HG02870 (cell line): ENCODE data around the gene LIMD2.
A peak's percentile ranks its signal among the peaks of the same experiment; 100 is the strongest.

Experiments used
- ATAC-seq: cut with Tn5 transposase; IDR thresholded peaks from one replicate; pipeline ENCODE4 v1.9.1; 2021; ENCODE audit warnings: mild to moderate bottlenecking, moderate library complexity; ENCODE audit not compliant: unreplicated experiment

Gene LIMD2

DNA sequence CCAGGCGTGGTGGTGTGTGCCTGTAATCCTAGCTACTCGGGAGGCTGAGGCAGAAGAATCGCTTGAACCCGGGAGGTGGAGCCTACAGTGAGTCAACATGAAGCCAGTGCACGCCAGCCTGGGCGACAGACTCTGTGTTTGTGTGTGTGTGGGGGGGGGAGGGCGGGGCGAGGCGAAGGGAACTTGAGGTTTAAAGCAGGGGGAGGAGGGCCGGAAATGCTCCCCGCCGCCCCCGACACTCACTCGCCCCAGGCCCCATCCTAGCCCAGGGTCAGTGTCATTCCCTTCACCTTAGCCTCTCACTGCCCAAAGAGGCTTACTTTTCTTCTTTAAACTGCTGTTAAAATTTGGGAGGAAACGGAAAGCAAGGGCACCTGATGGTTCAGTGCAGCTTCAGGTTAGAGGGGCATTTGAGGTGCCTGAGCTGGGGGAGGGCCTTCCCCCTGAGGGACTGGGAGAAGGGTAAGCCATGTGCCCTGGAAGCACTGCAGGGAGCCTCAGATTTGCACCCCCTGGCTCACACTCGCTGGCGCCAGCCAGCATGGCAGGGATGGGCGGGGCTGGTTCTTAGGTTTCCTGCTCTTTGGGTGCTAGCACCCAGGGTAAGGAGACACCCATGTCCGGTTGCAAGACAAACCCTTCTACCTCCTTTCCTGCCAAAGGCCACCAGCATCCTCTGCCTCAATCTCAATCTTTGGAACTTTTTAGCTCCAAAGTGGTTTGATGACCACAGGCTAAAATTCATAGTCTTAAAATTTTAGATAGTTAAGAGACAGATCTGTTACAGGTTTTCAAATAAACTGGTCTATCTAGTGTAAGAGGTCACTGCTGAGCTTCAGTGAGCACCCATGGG is 2.2 kb upstream of the LIMD2 start:
- ATAC-seq, result no peak

DNA sequence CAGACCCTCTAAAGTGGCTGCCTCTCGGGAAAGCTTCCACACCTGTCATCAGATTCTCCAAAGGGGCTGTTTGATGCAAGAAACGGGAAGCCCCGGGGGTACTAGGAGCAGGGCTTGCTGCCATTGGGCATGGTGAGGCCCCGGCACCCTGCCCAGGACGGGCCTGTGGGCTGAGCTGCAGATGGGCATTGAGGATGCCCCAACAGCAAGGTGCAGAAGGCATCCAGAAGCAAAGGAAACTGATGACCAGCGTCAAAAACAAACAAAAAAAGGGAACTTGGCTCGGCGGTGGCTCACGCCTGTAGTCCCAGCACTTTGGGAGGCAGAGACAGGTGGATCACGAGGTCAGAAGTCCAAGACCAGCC is 1.5 kb upstream of the LIMD2 start:
- no peak for ATAC-seq

DNA sequence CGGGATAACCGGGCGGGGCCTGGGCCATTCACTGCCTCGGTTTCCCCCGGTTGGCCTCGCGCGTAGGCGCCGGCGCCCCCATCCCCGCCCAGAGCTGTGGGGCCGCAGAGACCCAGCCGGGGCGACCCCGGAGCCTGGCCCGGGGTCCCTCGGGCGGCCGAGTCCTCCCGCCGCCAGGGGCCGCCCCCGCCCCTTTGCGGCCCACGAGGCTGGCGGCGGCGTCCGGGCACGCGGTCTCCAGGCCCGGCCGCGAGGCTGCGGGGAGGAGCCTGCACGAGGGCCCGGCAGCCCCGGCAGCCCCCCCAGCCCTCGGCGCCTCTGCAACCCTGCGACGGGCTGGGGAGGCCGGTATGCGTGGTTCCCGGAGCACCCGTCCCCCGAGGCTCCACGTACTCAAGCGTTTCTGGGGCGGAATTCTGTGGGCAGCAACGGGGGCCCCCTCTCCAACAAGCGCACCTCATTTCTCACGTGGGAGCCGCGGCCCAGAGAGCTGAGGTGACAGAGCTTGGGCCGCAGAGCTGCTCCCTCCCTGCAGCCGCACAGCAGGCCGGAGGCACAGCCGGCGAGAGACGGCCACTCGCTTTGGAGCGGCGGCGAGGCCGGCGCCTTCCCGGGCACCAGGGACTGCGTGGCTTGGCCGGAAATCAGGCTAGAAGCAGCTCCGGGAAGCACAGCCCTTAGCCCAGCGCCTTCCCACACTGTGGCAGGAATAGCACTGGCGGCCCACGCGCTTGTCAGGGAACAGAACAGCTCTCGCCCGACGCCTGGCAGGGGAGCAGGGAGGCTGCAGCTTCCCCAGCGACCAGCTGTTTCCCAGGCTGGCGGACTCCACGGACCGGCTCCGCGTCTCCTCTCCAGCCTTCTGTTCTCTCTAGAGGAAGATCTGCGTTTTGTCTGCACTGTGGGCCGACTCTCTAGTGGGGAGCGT is 867 bp upstream of the LIMD2 start:
- no peak for ATAC-seq

DNA sequence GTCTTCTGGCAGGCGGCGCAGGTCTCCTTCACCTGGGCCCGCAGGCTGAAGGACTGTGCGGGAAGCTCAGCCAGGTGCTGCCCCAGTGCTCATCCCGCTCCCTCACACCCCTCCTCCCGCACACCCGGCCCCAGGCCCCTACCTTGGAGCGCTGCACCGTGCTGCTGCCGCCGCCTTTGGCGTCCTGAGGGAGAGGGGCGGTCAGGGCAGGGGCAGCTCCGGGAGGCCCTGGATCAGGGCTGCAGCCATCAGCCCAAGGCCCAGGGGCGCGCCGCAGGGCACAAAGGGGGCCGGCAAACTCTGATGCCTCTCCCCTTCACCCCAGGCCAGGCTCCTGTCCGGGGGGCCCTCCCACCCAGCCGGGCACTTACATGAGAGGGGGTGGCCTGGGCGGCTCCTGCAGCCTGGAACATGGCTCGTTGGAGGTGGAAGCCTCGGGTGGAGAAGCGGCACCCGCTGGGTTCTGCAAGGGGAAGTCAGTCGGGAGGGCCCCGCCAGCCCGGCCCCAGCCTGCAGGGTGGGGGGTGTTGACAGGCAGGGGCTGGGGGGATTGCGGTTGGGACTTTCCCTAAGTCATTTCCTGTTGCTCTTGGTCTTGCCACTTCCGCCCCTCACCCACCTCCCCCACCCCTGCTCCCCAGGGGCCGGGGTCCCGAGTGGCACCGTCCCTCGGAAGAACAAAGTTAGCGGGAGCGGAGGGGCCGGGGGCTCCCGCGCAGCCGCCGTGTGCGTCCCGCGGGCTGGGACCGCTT is 863 bp downstream of the LIMD2 start:
- no peak for ATAC-seq

DNA sequence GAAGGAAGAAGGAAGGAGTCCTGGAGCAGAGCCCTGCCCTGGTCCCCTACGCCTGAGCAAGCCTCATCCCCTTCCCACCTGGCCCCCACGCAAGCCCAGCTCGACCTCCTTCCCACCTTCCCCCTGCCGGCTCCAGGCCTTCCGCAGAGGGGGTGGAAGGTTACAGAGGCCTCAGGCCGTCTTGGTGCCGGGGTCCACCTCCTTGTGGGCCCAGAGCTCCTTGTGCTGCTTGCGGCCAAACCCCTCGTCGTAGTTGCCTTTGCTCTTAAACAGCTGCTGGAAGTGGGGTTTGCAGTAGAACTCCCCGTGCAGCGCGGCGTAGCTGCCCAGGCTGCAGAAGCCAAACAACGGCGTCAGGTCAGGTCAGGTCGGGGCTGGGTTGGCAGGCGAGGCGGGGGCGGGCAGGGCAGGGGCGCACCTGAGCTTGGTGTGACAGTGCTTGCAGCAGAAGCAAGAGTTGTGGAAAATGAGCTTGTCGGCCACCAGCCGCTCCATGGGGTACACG is 1.5 kb downstream of the LIMD2 start:
- no peak for ATAC-seq

DNA sequence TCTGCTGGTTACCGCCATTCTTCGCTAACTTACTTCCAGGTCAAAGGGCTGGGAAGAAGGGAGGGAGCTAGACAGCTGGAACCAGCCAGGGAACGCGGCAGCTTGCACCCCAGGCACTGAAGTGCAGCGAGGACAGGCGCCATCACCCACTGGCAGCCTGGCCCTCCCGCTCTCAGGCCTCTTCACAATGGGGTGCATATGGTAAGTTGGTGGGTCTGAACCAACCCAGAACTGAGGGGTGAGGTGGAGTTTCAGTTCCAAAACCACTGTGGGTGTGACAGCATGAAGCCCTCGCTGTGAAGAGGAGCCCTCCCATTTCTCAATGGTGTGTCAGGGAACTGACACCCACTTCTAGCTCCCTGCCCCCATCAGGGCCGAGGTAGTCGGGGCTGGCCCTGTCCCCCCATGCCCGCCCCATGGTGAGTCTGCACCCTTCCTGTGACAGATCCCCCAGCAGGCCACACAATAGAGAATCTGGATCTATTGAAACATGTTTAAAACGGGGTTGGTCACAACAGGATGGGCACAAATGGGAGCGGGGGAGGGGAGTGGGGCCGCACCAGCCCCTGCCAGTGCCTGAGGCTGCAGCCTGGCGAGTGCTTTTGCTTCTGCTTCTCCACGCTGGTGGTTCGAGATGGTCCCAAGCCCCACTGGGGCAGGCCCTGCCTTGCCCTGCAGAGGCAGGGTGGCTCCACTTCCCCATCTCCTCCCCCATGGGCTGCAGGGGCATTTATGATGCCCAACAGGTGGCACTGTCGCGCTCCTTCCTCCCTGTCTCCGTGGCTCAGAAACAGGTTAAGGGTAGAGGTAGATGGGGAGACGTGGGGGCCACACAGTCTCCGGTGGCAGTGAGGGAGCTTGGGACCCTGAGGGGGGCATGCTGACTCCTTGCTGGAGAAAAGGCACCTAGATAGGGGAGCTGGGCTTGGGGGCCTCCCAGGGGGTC is 2.3 kb downstream of the LIMD2 start:
- no peak for ATAC-seq

DNA sequence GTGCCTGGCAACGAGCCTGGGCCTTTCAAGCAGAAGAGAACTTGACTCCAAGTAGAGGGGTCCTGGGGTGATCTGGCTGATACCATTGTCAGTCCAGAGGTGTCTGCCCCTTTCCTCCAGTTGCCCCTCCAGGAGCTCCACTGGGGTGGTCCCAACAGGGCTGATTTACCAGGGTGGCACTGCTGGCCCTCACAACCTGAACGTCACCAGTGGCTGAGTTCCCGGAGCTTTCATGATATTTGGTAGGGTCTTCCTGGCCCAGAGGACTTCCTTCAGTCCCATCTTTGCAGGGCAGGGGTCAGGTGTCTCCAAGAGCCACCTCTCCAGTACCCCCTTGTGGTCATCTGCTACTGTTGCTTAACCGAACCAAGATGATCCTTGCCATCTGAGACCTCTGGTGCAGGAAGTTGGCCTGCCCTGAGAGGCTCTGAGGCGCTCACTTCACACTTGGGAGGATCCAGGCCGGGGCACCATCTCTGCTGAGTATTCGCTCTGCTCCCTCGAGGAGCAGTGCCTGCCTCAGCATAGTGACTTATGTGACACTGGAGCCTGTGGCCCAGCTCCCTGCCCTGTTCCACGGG is 3.5 kb downstream of the LIMD2 start:
- no peak for ATAC-seq

DNA sequence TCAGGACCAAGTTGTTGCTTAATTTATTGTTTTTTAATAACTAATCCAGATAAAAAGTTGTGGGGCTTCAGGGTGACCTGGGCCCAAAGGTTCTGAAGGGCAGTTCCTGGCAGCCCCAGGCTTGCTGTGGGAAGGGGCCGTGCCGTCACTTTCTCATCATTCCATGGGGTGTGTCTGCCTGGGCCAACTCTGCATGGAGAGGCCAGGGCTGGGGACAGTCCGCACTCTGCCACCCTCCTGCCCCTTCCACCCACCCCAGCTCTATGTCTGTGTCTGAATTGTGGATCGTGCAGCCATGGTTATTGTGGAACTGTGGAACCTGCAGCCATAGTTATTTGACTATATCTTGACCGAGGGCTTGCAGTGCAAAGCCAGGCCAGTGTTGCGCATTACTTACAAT is 4.0 kb downstream of the LIMD2 start:
- ATAC-seq, result no peak

DNA sequence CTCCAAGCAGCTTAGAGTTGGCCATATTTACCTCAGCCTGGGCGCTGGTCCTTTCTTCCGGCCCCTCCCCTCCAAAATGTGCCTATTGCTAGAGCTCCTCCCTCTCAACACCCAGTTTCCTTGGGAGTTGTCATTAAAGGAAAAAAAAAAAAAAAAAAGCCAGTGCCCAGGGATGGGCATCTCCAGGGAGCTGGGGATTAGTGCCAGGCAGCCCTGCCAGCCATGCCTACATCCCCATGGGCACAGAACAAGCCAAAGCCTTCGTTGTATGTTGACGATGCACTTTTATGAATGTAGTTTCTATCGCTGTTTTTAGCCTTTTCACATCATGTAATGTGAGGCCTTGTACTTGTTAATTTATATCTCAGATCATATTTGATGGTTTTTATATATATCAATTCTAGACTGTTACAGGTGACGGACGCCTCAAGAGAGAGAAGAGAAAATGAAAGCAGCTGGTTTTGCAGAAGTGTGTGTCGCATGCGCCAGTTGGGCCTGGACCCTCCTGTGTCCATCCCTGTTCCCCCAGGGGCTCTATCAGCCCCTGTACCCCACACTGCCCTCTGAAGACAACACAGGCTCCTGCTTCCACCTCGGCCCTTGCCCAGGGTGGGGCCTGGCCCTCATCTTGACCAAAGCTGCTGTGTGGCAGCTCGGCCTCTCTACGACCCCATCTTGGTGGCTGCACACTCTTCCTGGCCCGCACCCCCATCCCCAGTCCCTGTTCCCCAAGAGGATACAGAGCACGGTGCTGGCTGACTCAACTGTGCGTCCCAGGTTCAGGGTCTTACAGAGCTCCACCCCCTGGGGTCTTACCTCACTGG is 4.8 kb downstream of the LIMD2 start:
- no peak for ATAC-seq

DNA sequence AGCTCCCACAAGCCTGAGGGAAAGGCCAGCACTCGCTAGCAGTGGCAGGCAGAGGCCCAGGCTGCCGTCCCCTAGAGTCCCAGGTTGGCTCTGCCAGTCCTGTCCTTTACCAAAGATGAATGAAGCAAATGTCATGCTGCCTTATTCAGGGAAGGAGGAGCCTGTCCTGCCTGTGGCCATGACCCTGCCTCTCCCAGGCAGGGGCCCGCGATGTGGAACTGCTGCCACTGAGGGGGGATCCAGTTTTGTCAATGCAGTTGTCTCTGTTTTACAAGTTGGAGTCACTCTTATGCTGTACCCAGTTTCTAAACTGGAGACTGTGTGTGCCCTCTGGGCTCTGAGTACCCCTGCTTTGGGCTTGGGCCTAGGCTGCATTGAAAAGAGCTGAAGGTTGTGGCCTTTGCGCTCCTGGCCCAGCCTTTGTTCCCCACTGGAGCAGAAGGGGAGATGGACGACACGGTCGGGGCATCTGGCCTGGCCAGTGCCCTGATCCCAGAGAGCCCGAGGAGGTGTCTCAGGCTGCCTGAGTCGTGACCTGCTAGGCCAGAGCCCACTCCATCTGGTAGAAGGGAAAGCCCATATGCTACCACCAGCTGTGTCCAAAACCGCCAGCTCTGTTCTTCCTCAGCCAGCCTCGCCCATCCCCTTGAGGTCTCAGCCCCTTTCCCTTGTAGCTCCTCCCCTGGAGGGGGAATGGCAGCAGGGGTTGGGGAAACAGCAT is 5.5 kb downstream of the LIMD2 start:
- no peak for ATAC-seq

DNA sequence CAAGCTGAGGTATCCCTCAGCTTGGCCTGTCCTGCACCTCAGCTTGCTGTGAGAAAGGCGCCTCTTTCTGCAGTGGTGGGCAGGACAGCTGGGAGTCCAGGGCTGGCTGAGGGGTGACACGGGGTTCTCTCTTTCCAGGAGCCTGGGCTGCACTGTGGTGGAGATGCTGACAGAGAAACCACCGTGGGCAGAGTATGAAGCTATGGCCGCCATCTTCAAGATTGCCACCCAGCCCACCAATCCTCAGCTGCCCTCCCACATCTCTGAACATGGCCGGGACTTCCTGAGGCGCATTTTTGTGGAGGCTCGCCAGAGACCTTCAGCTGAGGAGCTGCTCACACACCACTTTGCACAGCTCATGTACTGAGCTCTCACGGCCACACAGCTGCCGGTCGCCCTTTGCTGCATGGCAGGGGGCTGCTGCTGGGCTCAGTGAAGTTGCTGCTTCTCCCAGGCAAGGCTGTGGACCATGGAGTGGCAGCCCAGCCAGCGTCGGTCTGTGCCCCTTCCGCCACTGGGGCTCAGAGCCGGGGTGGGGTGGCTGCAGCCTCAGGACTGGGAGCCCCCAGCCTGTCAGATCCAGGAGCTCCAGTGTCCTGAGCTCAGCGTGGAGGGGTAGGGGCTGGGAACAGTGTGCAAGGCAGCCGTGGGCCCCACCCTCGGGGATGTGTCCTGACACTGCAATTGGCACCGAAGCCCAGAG is 6.4 kb downstream of the LIMD2 start:
- no peak for ATAC-seq

DNA sequence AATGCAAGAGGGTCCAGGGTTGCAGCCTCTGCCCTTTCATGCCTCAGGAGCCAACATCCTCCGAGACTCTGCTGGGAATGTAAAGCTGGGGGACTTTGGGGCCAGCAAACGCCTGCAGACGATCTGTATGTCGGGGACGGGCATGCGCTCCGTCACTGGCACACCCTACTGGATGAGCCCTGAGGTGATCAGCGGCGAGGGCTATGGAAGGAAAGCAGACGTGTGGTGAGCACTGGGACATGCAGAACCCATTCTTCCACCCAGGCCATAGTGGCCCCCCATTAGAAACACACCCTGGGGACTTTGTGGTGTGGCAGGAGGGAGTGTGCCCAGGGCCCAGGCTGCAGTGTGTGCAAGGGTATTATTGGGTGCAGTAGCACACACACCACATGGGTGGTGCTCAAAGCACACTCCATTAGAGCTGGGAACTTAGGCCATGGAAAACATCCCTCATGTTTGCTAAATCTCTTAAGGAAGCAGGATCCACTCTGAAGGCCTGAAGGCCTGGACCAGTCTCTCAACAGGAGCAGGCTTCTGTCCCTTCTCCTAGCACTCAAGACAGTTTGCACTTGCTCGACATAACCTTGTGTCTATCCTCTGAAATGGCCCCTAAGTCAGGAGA is 7.6 kb downstream of the LIMD2 start:
- ATAC-seq, result no peak

DNA sequence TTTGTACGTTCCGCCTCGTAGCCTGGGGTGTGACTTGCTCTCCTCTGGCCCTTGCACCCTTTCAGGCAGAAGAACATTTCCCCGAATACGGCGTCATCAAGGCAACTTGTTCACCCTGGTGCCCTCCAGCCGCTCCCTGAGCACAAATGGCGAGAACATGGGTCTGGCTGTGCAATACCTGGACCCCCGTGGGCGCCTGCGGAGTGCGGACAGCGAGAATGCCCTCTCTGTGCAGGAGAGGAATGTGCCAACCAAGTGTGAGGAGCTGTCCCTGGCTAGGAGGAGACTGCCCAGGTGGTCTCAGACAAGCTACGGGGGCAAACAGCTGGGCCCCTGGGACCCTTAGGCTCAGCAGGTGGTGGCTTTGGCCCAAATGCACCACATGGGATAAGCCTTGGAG is 10.4 kb downstream of the LIMD2 start:
- no peak for ATAC-seq

DNA sequence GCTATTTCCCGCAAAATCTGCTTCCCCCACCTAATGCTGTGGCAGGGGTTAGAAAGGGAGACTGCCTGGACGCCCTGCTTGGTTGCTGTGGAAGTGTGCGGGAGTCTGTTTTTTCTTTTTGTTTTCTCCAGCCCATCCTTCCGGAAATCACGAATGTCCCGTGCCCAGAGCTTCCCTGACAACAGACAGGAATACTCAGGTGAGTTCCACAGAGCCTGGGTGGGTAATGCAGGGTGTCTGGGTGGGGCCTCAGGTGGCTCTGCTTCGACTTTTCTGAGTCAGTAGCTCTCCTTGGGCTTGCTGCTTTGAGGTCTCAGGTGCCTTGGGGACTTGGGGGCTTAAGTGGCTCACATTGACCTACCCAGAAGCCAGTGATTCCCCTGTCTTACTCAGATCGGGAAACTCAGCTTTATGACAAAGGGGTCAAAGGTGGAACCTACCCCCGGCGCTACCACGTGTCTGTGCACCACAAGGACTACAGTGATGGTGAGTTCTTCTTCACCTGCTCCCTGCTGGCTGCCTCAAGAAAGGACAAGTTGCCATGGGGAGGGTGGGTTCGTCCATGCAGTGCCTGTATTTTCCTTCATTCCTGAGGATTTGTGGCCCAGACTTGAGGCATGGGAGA is 11.4 kb downstream of the LIMD2 start:
- no peak for ATAC-seq

DNA sequence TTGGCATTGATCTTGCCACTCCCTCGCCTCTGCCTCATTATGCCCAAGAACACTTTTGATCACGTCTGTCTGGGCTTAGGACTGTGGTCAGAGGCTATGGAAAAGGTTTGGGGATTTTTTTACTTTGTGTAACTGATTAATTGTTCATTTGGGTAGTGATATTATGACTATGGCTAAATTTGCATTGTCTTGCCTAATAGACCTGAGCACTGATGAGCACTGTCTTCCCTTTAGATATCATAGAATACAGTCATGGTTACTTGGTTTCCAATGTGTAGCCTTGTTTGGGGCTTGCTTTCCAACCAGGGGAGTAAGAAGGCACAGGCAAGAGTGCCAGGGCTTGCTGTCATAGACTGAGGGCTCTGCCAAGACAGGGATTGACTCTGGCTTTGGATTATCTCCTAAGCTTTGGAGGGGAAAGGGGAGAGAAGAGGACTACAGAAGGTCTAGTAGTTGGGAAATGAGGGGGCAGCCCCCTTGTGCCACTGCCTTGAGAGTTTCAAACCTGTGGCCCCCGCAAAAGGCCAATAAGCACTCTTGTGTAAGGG is 13.7 kb downstream of the LIMD2 start:
- peak; percentile 51 for ATAC-seq

DNA sequence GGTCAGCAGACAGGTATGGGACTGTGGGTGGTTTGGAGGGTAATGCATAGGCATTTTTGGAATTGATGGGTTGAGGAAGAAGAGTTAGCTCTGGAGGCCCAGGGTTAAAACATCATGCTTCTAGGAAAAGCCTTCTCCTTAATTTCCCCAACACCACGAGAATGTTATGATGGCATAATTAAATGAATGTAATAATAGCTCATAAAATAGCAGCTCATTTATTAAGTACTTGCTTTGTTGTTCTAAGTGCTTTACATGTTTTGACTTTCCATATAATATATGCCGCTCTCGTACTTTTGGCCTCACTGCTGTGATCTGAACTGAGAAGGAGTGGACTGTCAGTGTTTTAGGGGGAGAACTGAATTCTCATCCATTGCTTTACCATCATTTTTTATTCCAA is 14.3 kb downstream of the LIMD2 start:
- ATAC-seq, result no peak
